BE2C (cell line): ENCODE measurements around the gene CACNB4.

Source experiments
- DNase-seq: peaks from one replicate; pipeline ENCODE4 v3.0.0-alpha.2; 2020
- H3K27me3 ChIP-seq: fragments of 250-450 bp; sonication (Bioruptor Pico); 2 replicates; pipeline ENCODE4 v1.5.1; 2020; ENCODE audit warnings: mild to moderate bottlenecking
- H3K36me3 ChIP-seq: fragments of 250-450 bp; sonication (Bioruptor Pico); 2 replicates; pipeline ENCODE4 v1.5.1; 2020; ENCODE audit warnings: mild to moderate bottlenecking
- H3K4me1 ChIP-seq: fragments of 250-450 bp; sonication (Bioruptor Pico); 2 replicates; pipeline ENCODE4 v1.5.1; 2020
- H3K4me3 ChIP-seq: 2 replicates; pipeline ENCODE4 v1.5.1; 2011; ENCODE audit warnings: low read depth, low read length
- H3K9me3 ChIP-seq: fragments of 250-450 bp; sonication (Bioruptor Pico); 2 replicates; pipeline ENCODE4 v1.5.1; 2020
- TF ChIP-seq, protein P1 (sequence below): IDR thresholded peaks from 2 replicates; pipeline ENCODE4 v1.5.1; 2012; ENCODE audit warnings: mild to moderate bottlenecking, low read depth, low read length

Gene CACNB4

DNA sequence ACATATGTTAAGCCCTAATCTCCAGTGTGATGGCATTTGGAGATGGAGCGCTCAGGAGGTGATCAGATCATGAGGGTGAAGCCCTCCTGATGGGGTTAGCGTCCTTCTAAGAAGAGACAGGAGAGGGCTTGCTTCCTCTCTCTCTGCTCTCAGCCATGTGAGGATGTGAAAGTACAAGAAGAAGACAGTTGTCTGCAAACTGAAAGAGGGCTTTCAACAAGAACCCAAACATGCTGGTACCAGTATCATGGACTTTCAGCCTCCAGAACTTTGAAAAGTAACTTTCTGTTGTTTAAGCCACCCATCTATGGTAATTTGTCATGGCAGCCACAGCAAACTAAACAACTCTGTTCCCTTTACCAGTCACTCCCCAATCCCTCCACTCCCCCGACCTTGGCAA, 47.4 kb downstream of the CACNB4 start:
- TF ChIP-seq, protein P1, sequence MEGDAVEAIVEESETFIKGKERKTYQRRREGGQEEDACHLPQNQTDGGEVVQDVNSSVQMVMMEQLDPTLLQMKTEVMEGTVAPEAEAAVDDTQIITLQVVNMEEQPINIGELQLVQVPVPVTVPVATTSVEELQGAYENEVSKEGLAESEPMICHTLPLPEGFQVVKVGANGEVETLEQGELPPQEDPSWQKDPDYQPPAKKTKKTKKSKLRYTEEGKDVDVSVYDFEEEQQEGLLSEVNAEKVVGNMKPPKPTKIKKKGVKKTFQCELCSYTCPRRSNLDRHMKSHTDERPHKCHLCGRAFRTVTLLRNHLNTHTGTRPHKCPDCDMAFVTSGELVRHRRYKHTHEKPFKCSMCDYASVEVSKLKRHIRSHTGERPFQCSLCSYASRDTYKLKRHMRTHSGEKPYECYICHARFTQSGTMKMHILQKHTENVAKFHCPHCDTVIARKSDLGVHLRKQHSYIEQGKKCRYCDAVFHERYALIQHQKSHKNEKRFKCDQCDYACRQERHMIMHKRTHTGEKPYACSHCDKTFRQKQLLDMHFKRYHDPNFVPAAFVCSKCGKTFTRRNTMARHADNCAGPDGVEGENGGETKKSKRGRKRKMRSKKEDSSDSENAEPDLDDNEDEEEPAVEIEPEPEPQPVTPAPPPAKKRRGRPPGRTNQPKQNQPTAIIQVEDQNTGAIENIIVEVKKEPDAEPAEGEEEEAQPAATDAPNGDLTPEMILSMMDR, result no peak
- H3K27me3 ChIP-seq, result no peaks in the 10 kb centered on the region
- no peak overlapping the region for H3K4me3 ChIP-seq
- H3K9me3 ChIP-seq, result no peaks in the 10 kb centered on the region
- no peaks in the 10 kb centered on the region for H3K36me3 ChIP-seq
- no peaks in the 10 kb centered on the region for H3K4me1 ChIP-seq
- DNase-seq, result no peak

- TF ChIP-seq, protein P1, result no peak
Measured at GRCh38 chr2:152050915-152051314, 47.9 kb downstream of the CACNB4 start.

DNA sequence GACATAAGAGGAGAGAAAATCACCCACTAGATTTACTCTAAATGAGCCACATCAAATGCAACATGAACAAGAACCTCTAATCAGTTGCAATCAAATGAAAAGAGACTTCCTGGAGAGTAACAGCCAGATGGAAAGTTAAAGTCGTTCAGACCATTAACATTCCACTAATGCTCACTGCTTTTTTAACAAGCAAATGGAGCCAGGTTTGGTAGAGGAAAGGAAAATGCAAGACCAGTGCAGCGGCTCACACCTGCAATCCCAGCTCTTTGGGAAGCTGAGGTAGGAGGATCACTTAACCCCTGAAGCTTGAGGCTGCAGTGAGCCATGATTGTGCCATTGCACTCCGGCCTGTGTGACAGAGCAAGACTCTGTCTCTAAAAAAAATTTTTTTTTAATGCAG, 48.5 kb downstream of the CACNB4 start:
- Histone ChIP-seq H3K9me3 (no peaks in the 10 kb centered on the region), H3K36me3 (no peaks in the 10 kb centered on the region), H3K27me3 (no peaks in the 10 kb centered on the region), H3K4me3 (no peak overlapping the region), H3K4me1 (no peaks in the 10 kb centered on the region)
- TF ChIP-seq, protein P1, result no peak
- DNase-seq, result no peak

More at GRCh38 chr2:152050915-152051314, 47.9 kb downstream of the CACNB4 start:
- Histone ChIP-seq H3K9me3 (no peaks in the 10 kb centered on the region), H3K4me3 (no peak overlapping the region), H3K36me3 (no peaks in the 10 kb centered on the region), H3K4me1 (no peaks in the 10 kb centered on the region), H3K27me3 (no peaks in the 10 kb centered on the region)
- DNase-seq, result no peak

DNA sequence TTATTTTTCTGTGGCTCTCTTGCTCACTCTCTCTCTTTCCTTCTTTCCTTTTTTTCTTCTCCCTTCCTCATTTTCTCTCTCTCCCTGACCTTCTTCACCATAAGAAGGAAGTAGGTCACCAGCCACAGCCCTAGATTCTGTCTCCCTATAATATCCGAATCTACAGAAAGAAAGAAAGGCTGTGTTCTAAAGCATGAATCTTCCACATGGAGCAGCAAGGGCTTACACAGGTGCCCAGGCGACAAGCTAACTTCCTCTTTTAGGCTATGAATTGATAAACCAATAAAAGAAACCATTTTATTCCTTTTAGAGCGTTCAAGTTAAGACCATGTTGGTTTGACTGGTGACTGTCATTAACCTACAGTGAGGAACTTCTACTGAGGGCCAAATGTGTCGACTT, 49.3 kb downstream of the CACNB4 start:
- Histone ChIP-seq H3K4me1 (no peaks in the 10 kb centered on the region), H3K27me3 (no peaks in the 10 kb centered on the region), H3K9me3 (no peaks in the 10 kb centered on the region), H3K4me3 (no peak overlapping the region), H3K36me3 (no peaks in the 10 kb centered on the region)
- no peak for DNase-seq
- TF ChIP-seq, protein P1, result no peak

GRCh38 chr2:152047824-152048471, 50.9 kb downstream of the CACNB4 start:
- no peaks in the 10 kb centered on the region for H3K27me3 ChIP-seq
- no peak for DNase-seq

GRCh38 chr2:152046940-152047339, 51.9 kb downstream of the CACNB4 start:
- no peak for DNase-seq
- H3K9me3 ChIP-seq, result no peaks in the 10 kb centered on the region
- TF ChIP-seq, protein P1, result no peak
- no peak overlapping the region for H3K4me3 ChIP-seq
- H3K4me1 ChIP-seq, result no peaks in the 10 kb centered on the region
- H3K27me3 ChIP-seq, result no peaks in the 10 kb centered on the region
- no peaks in the 10 kb centered on the region for H3K36me3 ChIP-seq

More at GRCh38 chr2:152047824-152048471, 50.9 kb downstream of the CACNB4 start:
- Histone ChIP-seq H3K4me1 (no peaks in the 10 kb centered on the region), H3K9me3 (no peaks in the 10 kb centered on the region), H3K4me3 (no peak overlapping the region), H3K36me3 (no peaks in the 10 kb centered on the region)
- TF ChIP-seq, protein P1, result peak; percentile 46
